HG03342 (cell line): Measurements from ENCODE around the gene ITPK1.

ENCODE experiments used
- ATAC-seq: cut with Tn5 transposase; IDR thresholded peaks from one replicate; pipeline ENCODE4 v1.9.1; 2021; ENCODE audit warnings: mild to moderate bottlenecking, moderate library complexity; ENCODE audit not compliant: unreplicated experiment

The ITPK1 gene

DNA sequence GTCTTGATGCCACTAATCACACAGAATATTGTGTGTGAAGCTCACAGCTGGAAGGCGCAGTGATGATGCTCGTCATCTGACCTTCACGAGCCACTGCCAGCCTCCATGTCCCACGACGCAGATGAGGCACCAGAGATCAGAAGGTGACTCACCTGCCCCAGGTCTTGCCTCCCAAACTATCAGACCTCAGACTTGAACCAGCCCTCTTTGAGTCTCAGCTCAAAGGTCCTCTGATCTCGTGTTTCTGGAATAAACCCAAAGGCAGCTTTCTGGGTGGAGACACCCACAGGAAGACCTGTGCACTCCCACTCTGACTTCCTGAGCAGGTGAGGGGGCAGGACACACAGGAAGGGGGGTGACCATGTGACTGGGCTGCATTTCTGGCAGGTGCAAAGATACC is 212.4 kb downstream of the ITPK1 start:
- no peak for ATAC-seq

GRCh38 chr14:92902726-92903125 is 213.0 kb downstream of the ITPK1 start:
- no peak for ATAC-seq

GRCh38 chr14:92902191-92902590 is 213.5 kb downstream of the ITPK1 start:
- ATAC-seq, result no peak

DNA sequence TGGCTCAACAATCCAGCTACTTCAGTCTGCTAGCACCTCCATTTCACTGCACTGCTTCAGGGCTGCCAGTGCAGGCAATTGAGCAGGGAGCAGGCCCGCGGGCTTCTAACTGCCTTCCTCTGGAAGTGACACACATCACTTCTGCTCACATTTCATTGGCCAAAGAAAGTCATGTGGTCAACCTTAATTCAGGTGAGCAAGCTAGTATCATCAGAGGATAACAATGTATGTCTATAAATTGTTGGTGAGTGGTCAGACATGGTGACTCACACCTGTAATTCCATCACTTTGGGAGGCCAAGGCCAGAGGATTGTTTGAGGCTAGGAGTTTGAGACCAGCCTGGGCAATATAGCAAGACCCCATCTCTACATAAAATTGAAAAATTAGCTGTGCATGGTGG is 215.1 kb downstream of the ITPK1 start:
- ATAC-seq, result no peak

- ATAC-seq, result no peak
Observed at GRCh38 chr14:92898566-92899131, 217.1 kb downstream of the ITPK1 start.

DNA sequence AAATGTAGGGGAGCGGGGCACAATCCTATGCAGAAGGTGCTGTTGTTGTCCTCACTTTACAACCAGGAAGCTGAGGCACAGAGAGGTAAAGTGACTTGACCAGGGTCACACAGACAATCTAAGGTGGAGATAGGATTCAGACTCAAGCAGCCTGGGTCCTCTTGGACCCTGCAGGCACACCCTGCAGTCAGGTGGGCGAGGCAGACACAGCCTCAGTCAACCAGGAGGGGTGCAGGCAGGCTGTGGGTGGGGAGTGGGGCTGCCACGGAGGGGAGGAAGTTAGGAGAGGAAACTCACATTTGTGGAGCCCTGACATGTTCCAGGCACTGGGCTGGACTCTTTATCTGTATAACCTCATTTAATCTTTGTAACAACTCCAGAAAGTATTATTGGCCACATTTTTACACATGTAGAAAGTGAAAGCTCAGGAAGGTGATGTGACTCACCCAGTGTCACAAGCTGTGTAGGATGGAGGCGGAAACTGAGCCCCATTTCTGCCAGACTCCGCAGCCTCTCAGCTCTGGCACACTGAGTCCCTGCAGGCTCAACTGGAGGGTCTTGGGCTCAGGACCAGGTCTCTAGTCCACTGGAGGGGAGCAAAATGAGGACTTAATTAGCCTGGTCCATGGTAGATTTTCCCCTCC is 217.7 kb downstream of the ITPK1 start:
- no peak for ATAC-seq

DNA sequence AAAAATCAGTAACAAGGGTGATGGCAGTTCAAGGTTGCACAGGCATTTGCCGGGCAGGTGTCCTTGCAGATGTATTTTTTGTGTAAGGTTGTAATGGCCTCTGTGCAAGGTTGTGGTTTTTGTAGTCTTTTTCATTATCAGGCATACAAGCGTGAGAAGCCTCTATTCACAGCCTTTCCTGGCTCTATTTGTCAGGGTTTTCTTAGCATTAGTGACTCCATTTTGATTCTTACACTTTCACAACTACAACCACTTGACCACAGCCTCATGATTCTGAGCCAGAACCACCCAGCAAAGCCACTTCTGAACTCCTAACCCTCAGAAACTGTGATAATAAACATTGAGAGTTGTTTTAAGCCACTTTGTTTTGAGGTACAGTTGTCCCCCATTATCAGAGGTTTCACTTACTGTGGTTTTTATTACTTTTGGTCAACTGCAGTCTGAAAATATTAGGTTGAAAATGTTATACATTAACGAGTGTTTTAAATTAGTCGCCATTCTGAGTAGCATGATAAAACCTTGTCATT is 220.3 kb downstream of the ITPK1 start:
- no peak for ATAC-seq

DNA sequence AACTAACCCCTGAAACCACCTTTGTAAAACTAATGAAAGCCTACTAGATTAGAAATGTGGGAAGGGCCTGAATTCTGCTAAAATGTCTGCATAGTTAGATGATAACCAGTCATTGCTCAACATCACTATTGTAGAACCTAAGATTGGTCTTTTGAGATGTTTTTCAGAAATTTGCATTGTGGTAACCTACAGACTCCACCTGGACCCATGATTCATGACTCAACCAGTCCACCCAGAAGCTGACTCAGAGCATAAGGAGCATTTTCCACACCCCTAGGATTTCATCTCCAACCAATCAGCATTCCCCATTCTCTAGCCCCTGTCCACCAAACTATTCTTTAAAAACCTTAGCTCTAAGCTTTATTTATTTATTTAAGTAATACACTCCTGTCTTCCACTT is 223.1 kb downstream of the ITPK1 start:
- ATAC-seq, result no peak

GRCh38 chr14:92890830-92891588 is 224.7 kb downstream of the ITPK1 start:
- no peak for ATAC-seq

DNA sequence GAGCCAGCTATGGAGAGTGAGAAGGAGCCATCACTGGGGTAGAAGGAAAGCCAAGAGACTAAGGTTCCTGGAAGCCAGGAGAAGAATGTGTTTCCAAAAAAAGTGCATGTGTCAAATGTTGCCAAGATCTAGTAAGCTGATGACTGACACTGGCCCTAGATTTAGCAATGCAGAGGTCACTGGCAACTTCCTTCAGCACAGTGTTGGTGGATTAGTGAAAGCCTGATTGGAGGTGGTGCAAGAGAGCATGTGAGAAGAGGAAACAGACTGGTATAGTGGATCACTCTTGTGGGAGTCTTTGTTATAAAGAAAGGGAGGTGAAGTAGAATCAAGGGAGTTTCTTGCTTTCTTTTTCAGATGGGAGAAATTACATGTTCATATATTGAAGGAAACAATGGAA is 226.8 kb downstream of the ITPK1 start:
- no peak for ATAC-seq

DNA sequence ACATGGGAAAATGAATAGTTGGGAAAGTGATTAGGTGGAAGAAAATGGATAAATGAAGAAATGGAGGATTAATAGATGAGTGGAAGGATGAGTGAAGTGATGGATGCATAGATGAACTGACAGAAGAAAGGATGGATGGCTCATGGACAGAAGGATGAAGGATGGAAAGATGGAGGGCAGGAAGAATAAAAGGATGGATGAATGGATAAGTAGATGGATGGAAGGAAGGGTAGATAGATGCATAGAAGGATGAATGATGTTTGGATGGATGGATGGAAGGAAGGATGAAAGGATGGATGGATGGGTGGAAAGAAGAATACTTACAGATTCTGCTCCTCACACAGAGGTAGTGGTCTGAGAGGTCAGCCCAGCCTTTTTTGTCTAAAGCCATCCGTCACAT is 228.6 kb downstream of the ITPK1 start:
- no peak for ATAC-seq
